Fibroblast of villous mesenchyme (primary cell): ENCODE results near the gene PRX. TPM values are rescaled to one million over a fixed set of nuclear protein-coding genes. Genes with fewer than 3 reads are reported as not detected.

Experiments
- DNase-seq: peaks from one replicate; pipeline ENCODE4 v3.0.0-alpha.2; 2010; ENCODE audit warnings: low read depth
- H3K4me3 ChIP-seq: 2 replicates; pipeline ENCODE4 v1.5.1; 2011; ENCODE audit warnings: low read depth, mild to moderate bottlenecking, low read length
- total RNA-seq: library from RNA; depleted of rRNA; stranded (reverse); fragments of >200 nt; gene quantifications from 2 replicates; pipeline ENCODE4 v1.2.3, GENCODE V29; 2012
- TF ChIP-seq, protein P1 (sequence below): IDR thresholded peaks from 2 replicates; pipeline ENCODE4 v1.5.1; 2012; ENCODE audit warnings: low read depth, mild to moderate bottlenecking, low read length; ENCODE audit not compliant: insufficient read depth

Gene PRX
- total RNA-seq, 1 donor: 0.86 TPM

DNA sequence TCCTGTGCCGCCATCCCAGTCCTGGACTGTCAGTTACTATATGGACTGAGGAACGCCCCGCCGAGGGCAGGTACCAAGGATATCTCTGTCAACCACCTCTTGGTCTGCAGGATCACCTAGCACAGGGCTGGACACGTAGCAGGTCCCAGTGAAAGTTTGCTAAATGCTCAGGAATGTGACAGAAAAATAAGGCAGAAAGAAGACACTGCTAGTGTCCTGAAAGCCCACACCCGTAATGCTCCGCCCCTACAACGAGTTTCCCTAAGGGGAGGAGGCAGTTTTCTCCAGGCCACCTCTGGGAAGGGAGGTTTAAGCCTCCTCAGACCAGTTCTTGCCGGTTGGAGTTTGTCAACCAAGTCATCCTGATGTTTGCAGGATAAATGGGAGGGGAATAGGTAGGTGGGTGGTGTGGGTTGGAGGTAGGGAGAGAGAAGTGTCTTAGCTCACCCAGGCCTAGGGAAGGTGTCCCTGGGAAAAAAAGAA, 32.6 kb upstream of the PRX start:
- TF ChIP-seq, protein P1, sequence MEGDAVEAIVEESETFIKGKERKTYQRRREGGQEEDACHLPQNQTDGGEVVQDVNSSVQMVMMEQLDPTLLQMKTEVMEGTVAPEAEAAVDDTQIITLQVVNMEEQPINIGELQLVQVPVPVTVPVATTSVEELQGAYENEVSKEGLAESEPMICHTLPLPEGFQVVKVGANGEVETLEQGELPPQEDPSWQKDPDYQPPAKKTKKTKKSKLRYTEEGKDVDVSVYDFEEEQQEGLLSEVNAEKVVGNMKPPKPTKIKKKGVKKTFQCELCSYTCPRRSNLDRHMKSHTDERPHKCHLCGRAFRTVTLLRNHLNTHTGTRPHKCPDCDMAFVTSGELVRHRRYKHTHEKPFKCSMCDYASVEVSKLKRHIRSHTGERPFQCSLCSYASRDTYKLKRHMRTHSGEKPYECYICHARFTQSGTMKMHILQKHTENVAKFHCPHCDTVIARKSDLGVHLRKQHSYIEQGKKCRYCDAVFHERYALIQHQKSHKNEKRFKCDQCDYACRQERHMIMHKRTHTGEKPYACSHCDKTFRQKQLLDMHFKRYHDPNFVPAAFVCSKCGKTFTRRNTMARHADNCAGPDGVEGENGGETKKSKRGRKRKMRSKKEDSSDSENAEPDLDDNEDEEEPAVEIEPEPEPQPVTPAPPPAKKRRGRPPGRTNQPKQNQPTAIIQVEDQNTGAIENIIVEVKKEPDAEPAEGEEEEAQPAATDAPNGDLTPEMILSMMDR: no peak
- no peak overlapping the region for H3K4me3 ChIP-seq
- peak; percentile 14 for DNase-seq

DNA sequence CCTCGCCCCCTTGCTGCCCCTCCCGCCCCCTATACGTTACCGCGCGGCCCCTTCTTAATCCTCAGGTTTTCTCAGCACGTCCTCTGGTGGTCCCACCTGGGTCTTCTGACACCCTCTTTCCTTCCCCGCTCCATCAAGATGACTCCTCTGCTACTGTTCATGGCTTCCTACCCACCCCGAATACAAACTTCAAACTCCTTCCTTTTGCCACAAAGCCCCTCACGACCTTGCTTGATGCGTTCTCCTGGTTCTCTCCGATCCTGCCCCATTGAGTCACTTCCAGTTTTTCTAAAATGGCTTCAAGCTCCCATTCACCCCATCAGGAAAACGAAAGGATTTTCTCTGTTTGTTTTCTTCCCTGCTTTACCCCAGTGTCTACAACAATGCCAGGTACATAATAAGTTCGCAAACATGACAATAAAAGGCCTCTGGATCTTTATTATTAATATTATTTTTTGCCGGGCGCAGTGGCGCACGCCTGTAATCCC, 31.7 kb upstream of the PRX start:
- DNase-seq: no peak
- TF ChIP-seq, protein P1: peak; percentile 19
- peak overlapping the region; percentile 100 for H3K4me3 ChIP-seq

DNA sequence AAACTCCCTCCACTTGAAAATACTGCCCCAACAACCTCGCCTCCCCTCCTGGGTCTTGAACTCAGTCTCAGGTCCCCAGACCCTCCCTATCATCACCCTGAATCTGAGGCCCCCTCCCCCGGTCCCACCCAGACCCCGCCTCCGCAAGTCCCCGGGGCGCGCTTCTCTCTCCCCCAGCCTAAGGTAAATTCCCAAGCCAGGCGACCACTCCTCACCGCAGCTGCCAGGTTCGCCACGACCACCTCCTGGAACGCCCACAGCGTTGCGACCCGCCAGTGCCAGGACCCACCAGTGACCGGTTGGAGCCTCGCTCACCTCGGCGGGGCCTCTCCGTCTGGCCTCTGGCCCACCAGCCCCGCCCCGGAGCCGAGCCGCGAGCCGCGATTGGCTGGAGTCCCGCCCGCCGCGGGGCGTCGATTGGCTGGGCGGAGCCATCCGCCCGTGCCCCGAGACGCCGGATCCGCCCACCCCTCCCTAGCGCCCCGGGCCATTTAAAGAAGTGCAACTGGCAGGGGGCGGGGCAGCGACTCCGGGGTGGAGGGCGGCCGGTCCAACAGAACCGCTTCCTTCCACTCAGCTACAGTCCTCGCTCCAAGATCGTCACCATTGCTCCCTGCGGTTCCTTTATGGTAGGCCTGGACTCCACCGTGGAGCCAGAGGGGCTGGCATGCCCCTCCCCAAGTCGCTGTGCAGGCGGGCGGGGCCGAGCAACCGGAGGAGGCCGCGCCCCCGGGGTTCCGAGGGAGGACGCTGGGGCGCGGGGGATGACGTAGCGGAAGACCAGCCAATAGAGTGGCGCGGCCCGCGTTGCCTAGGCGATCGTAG, 31.0 kb upstream of the PRX start, which contains the start of gene SERTAD3:
TSS of gene SERTAD3 (minus strand) at position 336 of the 825 bp plus-strand sequence. CDS start 2,255 bp downstream, outside the sequence.
- H3K4me3 ChIP-seq: peak within 1 kb of the TSS; percentile 100
- TF ChIP-seq, protein P1: no peak
- DNase-seq: peak; percentile 96

DNA sequence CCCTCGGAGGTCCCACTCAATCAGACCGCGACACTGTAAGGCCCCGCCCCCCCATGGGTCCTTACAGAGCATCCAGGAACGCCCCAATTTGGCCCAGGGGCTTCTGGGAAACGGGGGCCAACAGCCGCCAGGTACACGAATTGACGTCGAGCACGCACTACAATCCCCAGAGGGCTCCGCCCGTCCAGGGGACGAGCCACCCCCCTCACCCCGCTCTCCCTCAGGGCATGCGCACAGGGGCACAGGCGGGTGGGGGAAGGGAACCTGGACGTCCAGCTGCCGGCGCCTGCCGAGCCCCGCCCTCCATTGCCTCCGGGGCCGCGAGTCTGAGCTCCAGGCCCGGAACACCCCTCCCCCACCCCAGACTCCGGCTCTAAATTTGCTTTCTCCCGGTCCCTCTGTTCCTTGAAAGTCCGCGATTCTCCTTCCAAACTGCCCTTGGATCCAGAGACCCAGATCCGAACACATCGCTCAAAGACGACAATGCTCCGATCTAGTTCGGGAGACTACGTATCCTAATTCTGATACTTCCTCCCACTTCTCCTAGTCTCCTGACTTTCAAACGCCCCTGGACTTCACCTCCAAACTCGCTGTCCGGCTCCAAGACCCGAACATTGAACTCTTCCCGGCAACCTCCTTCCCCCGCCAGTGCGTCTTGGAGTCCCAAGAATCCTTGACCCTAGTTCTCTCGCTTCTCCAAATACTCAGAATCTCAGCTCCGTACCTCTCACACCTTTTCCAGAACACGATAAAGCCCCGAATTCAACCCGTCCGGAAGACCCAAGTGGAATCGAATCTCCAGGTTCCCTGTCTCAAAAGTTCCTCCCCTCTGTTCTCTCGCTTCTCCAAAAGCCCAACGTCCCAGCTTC, 30.2 kb upstream of the PRX start:
- TF ChIP-seq, protein P1: no peak

DNA sequence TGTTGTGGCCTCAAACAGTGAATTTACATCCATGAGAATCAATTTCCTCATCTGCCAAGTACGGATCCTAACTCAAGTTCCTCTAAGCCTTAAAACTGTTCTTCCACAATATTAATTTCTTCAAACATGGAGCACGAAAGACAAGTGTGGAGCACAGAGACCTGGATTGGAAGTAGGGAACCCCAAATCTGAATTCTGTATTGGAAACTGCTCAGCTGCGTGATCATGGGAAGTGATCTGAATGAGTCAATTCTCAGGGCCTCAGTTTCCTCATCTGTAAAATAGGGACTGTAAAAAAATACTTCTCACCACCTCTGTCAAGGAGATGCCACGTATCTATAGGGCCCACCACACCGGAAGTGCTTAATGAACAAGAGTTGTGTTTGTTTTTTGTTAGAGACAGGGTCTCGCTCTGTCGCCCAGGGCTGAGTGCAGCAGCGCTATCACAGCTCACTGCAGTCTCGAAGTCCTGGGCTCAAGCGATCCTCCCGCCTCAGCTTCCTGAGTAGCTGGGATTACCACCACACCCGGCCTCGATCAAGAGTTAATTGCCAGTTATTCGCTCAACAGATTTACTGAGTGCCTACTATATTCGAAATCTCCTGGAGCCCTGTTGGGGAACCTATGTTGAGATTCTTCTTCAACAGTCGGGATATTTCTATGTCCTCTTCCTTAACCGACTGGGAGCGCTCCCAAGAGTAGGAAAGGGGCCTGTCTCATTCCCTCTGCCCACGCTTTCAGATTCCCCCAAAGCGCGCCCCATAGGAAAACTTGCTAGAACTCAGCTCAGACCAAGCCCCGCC, 29.4 kb upstream of the PRX start:
- DNase-seq: no peak
- TF ChIP-seq, protein P1: no peak
- H3K4me3 ChIP-seq: peak overlapping the region; percentile 72

More for the DNA sequence above, 30.2 kb upstream of the PRX start:
- DNase-seq: peak; percentile 100
- H3K4me3 ChIP-seq: peak overlapping the region; percentile 100

DNA sequence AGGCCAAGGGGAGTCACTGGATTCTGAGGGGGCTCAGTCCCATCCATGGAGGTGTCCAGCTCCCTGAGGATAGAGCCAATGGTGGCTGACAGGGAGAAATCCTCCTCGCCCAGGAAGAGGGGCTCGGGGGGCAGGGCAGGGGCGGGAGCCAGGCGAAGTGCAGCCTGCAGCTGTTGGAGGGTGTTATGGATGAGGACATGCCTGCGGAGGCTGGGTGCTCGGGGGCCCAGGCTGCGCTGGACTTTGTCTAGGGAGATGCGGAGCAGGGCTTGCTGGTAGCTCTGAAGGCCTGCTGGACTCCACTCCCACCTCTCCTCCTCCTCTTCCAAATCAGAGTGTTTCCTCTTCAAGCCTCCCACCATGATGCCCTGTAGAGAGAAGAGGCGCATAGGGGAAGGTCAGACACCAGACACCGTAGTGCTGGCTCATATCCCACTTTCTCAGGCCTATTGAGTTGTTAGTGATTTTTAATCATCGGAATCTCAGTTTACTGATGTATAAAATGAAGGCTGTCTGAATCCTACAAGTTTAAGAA, 28.6 kb upstream of the PRX start:
- no peak for DNase-seq
- TF ChIP-seq, protein P1: no peak

More for the DNA sequence above, 28.6 kb upstream of the PRX start:
- H3K4me3 ChIP-seq: peak overlapping the region; percentile 72
